CD4-positive, alpha-beta T cell (primary cell): ENCODE results near the gene AP5M1. TPM values are rescaled to one million over a fixed set of nuclear protein-coding genes. Genes with fewer than 3 reads are reported as not detected.
A peak's percentile ranks its signal among the peaks of the same experiment; 100 is the strongest.

Source experiments
- ATAC-seq: fragments of 200-7000 bp; cut with Tn5 transposase; one replicate; pipeline ENCODE4 v1.10.0; 2022; ENCODE audit warnings: mild to moderate bottlenecking; ENCODE audit not compliant: poor library complexity
- CTCF ChIA-PET: fragments of 350-600 bp; sonication (Branson Sonifier 250); formaldehyde crosslinking; loops from one replicate; lab custom pipeline; 2021; ENCODE audit warnings: antibody characterized with exemption, inconsistent platforms; lab: Charles Lee
- POLR2A ChIA-PET: fragments of 350-600 bp; sonication (Branson Sonifier 250); formaldehyde crosslinking; loops from one replicate; lab custom pipeline; 2021; ENCODE audit warnings: antibody characterized with exemption, inconsistent platforms; lab: Charles Lee
- DNase-seq, 14 experiments: peaks; one replicate each; pipeline ENCODE4 v3.0.0-alpha.2; 2013 to 2020; ENCODE audit warnings: mixed read lengths in 2 of 14
- H3K27ac ChIP-seq, 2 donors: one replicate each; pipeline versions ENCODE4 v1.5.1 to v1.7.0; 2013; ENCODE audit warnings: low read length in 2 of 2, low read depth in 1 of 2, mild to moderate bottlenecking in 1 of 2
- H3K27me3 ChIP-seq, 2 experiments: 1 replicate in 1 of 2; 2 replicates in 1 of 2; pipeline versions ENCODE4 v1.6.1 to v1.7.0; 2013; ENCODE audit warnings: low read length in 2 of 2, control low read depth in 1 of 2, mild to moderate bottlenecking in 1 of 2, moderate library complexity in 1 of 2; ENCODE audit not compliant: insufficient read depth in 2 of 2, control insufficient read depth in 1 of 2
- H3K36me3 ChIP-seq: one replicate; pipeline ENCODE4 v1.6.1; 2013; ENCODE audit warnings: low read length, control low read depth; ENCODE audit not compliant: insufficient read depth
- H3K4me1 ChIP-seq: one replicate; pipeline ENCODE4 v1.6.1; 2013; ENCODE audit warnings: low read length, control low read depth; ENCODE audit not compliant: insufficient read depth
- H3K4me3 ChIP-seq: one replicate; pipeline ENCODE4 v1.5.1; 2013; ENCODE audit warnings: mild to moderate bottlenecking, low read length, moderate library complexity
- H3K9me3 ChIP-seq, 2 experiments: 1 replicate in 1 of 2; 2 replicates in 1 of 2; pipeline versions ENCODE4 v1.6.1 to v1.7.0; 2013; ENCODE audit warnings: low read length in 2 of 2, mild to moderate bottlenecking in 2 of 2, control low read depth in 1 of 2, moderate library complexity in 1 of 2; ENCODE audit not compliant: control insufficient read depth in 1 of 2, insufficient read depth in 1 of 2
- H3K27ac Mint-ChIP-seq: one replicate; pipeline ENCODE4 v1.8.0; 2020; ENCODE audit warnings: mixed read lengths
- H3K27me3 Mint-ChIP-seq: one replicate; pipeline ENCODE4 v1.8.0; 2021; ENCODE audit warnings: mixed read lengths
- H3K36me3 Mint-ChIP-seq: one replicate; pipeline ENCODE4 v1.8.0; 2021; ENCODE audit warnings: low read depth, mixed read lengths
- H3K4me1 Mint-ChIP-seq: one replicate; pipeline ENCODE4 v1.8.0; 2021; ENCODE audit warnings: low read depth, mixed read lengths
- H3K4me3 Mint-ChIP-seq: one replicate; pipeline ENCODE4 v1.8.0; 2020; ENCODE audit warnings: mild to moderate bottlenecking, mixed read lengths
- H3K9me3 Mint-ChIP-seq: one replicate; pipeline ENCODE4 v1.8.0; 2020; ENCODE audit warnings: mixed read lengths
- intact Hi-C, 2 experiments: fragments of 100-400 bp; cut with DNase I in 1 of 2; cut with micrococcal nuclease in 1 of 2; formaldehyde crosslinking; loops; one replicate each; pipeline versions ENCODE4 v1.15.1 to v1.9.0; 2023 to 2025; cut with DNase I, micrococcal nuclease
- total RNA-seq, 174 experiments: library from RNA in 2 of 174; stranded (reverse) in 2 of 174; gene quantifications; one replicate each; pipeline ENCODE4 v1.2.3 and lab custom pipeline; 2021 to 2026
- TF ChIP-seq, protein P1 (sequence below): fragments of 200-600 bp; IDR thresholded peaks from one replicate; pipeline ENCODE4 v1.8.0; 2022; ENCODE audit warnings: antibody characterized with exemption, mild to moderate bottlenecking

Gene AP5M1
- total RNA-seq, 2 experiments from 2014 or later = 39.2 to 40.4 TPM

GRCh38 chr14:57262117-57262516, 6.7 kb upstream of the AP5M1 start:
- Histone ChIP-seq H3K4me3 (no peak overlapping the region), H3K36me3 (no peaks in the 10 kb centered on the region), H3K4me1 (no peaks in the 10 kb centered on the region), H3K9me3 (no peaks in the 10 kb centered on the region), H3K27ac (no peak overlapping the region), H3K27me3 (no peaks in the 10 kb centered on the region)
- Mint-ChIP-seq H3K27ac (no peak overlapping the region), H3K9me3 (no peaks in the 10 kb centered on the region), H3K36me3 (peaks cover 28% of the 10 kb centered on the region), H3K4me1 (peaks cover 56% of the 10 kb centered on the region), H3K27me3 (no peaks in the 10 kb centered on the region), H3K4me3 (no peak overlapping the region)
- POLR2A ChIA-PET = no interaction called here
- DNase-seq (no peak), ATAC-seq (no peak)
- intact Hi-C loops = loop anchor here (10.0 kb wide), 2 partner anchors 677 to 1163 kb away; partner anchors contain the start of genes KIAA0586 (in 1 of the 2) and TIMM9 (in 1 of the 2)
- TF ChIP-seq, protein P1, sequence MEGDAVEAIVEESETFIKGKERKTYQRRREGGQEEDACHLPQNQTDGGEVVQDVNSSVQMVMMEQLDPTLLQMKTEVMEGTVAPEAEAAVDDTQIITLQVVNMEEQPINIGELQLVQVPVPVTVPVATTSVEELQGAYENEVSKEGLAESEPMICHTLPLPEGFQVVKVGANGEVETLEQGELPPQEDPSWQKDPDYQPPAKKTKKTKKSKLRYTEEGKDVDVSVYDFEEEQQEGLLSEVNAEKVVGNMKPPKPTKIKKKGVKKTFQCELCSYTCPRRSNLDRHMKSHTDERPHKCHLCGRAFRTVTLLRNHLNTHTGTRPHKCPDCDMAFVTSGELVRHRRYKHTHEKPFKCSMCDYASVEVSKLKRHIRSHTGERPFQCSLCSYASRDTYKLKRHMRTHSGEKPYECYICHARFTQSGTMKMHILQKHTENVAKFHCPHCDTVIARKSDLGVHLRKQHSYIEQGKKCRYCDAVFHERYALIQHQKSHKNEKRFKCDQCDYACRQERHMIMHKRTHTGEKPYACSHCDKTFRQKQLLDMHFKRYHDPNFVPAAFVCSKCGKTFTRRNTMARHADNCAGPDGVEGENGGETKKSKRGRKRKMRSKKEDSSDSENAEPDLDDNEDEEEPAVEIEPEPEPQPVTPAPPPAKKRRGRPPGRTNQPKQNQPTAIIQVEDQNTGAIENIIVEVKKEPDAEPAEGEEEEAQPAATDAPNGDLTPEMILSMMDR = no peak
- CTCF ChIA-PET = no interaction called here

DNA sequence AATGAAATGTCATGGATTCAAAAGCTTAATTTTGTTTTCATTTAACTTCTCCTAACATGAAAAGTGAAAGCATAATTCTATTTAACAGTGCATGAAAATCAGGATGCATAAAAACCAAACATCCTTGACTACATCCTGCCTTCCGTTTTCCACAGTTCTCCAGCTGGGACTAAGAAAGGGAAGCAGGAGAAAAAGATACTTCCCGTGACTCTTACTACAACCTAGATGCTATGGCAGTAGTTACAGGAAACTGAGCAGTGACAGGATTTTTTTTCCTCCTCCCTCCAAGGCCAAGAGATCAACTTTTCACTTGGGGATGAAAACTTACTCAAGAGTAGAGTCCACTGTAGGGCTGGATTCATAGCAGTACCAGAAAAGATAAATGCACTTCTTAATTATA, 2.7 kb upstream of the AP5M1 start:
- H3K4me1 Mint-ChIP-seq = peaks cover 79% of the 10 kb centered on the region
- Histone ChIP-seq H3K9me3 (no peaks in the 10 kb centered on the region), H3K36me3 (no peaks in the 10 kb centered on the region), H3K4me1 (peaks cover 15% of the 10 kb centered on the region), H3K27ac (no peak overlapping the region), H3K4me3 (no peak overlapping the region), H3K27me3 (no peaks in the 10 kb centered on the region)
- no peaks in the 10 kb centered on the region for H3K9me3 Mint-ChIP-seq
- peak overlapping the region; percentile 40 for H3K27ac Mint-ChIP-seq
- H3K36me3 Mint-ChIP-seq = peaks cover 16% of the 10 kb centered on the region
- CTCF ChIA-PET = interaction anchor here (0.6 kb wide), 1 partner anchor 30 kb away, joined by 3 read pairs; no protein-coding TSS in a partner anchor
- TF ChIP-seq, protein P1 = no peak
- ATAC-seq (no peak), DNase-seq (no peak)
- intact Hi-C loops = loop anchor here (5.0 to 10.0 kb wide), 4 partner anchors 681 to 1684 kb away; partner anchors contain the start of genes KIAA0586 (in 1 of the 2), KTN1 (in 1 of the 2), TIMM9 (in 1 of the 2) and TMEM260 (in 1 of the 2)
- H3K27me3 Mint-ChIP-seq = no peaks in the 10 kb centered on the region
- H3K4me3 Mint-ChIP-seq = peak overlapping the region; percentile 3
- POLR2A ChIA-PET = no interaction called here

- no peaks in the 10 kb centered on the region for H3K27me3 Mint-ChIP-seq
- DNase-seq (no peak), ATAC-seq (no peak)
- Histone ChIP-seq H3K9me3 (no peaks in the 10 kb centered on the region), H3K36me3 (peaks cover 32% of the 10 kb centered on the region), H3K4me1 (peaks cover 14% of the 10 kb centered on the region), H3K27ac (no peak overlapping the region), H3K27me3 (no peaks in the 10 kb centered on the region), H3K4me3 (no peak overlapping the region)
- H3K27ac Mint-ChIP-seq = no peak overlapping the region
- H3K4me1 Mint-ChIP-seq = peaks cover 60% of the 10 kb centered on the region
- POLR2A ChIA-PET = no interaction called here
- CTCF ChIA-PET = no interaction called here
- H3K36me3 Mint-ChIP-seq = peaks cover 45% of the 10 kb centered on the region
- intact Hi-C loops = no loop called here
- TF ChIP-seq, protein P1 = no peak
- no peaks in the 10 kb centered on the region for H3K9me3 Mint-ChIP-seq
- no peak overlapping the region for H3K4me3 Mint-ChIP-seq
These were observed 4.5 kb downstream of the AP5M1 start for GRCh38 chr14:57273236-57273635.
